Astrocyte (in vitro differentiated cells and primary cell): Measurements from ENCODE around the gene TRPM6. TPM values are rescaled to one million over a fixed set of nuclear protein-coding genes. Genes with fewer than 3 reads are reported as not detected.
A peak's percentile ranks its signal among the peaks of the same experiment; 100 is the strongest.

Experiments used
- DNase-seq: peaks from one replicate; pipeline ENCODE4 v3.0.0-alpha.2; 2010; ENCODE audit warnings: low read depth
- FAIRE-seq: peaks from 2 replicates; lab custom pipeline; 2011; peaks lifted over from hg19 to GRCh38; lab: Jason Lieb, UNC
- H2AFZ ChIP-seq: 2 replicates; pipeline ENCODE4 v1.6.0; 2012; ENCODE audit warnings: low read depth, low read length, inconsistent platforms
- H3K27ac ChIP-seq: 2 replicates; pipeline ENCODE4 v1.5.1; 2011; ENCODE audit warnings: low read depth, low read length, inconsistent platforms
- H3K27me3 ChIP-seq: 2 replicates; pipeline ENCODE4 v1.6.0; 2011; ENCODE audit warnings: low read length, inconsistent platforms; ENCODE audit not compliant: insufficient read depth
- H3K36me3 ChIP-seq: 2 replicates; pipeline ENCODE4 v1.5.1; 2011; ENCODE audit warnings: low read length, inconsistent platforms; ENCODE audit not compliant: insufficient read depth
- H3K4me1 ChIP-seq: 2 replicates; pipeline ENCODE4 v1.5.1; 2011; ENCODE audit warnings: low read length, inconsistent platforms; ENCODE audit not compliant: insufficient read depth
- H3K4me2 ChIP-seq: 2 replicates; pipeline ENCODE4 v1.6.0; 2012; ENCODE audit warnings: low read length, inconsistent platforms
- H3K4me3 ChIP-seq: 2 replicates; pipeline ENCODE4 v1.5.1; 2011; ENCODE audit warnings: low read depth, mild to moderate bottlenecking, low read length, inconsistent platforms; ENCODE audit not compliant: insufficient read depth
- H3K79me2 ChIP-seq: 2 replicates; pipeline ENCODE4 v1.6.0; 2012; ENCODE audit warnings: mild to moderate bottlenecking, low read length, inconsistent platforms; ENCODE audit not compliant: insufficient read depth
- H3K9ac ChIP-seq: 2 replicates; pipeline ENCODE4 v1.6.0; 2012; ENCODE audit warnings: mild to moderate bottlenecking, low read length, inconsistent platforms
- H3K9me3 ChIP-seq: 2 replicates; pipeline ENCODE4 v1.5.1; 2012; ENCODE audit warnings: low read depth, mild to moderate bottlenecking, low read length, inconsistent platforms; ENCODE audit not compliant: insufficient read depth
- H4K20me1 ChIP-seq: 2 replicates; pipeline ENCODE4 v1.6.0; 2012; ENCODE audit warnings: low read length, inconsistent platforms; ENCODE audit not compliant: insufficient read depth
- H3K27ac Mint-ChIP-seq: one replicate; pipeline ENCODE4 v1.8.0; 2021; ENCODE audit warnings: mild to moderate bottlenecking, mixed read lengths; ENCODE audit not compliant: unreplicated experiment
- H3K27me3 Mint-ChIP-seq: one replicate; pipeline ENCODE4 v1.8.0; 2021; ENCODE audit warnings: low read depth, mixed read lengths; ENCODE audit not compliant: unreplicated experiment
- H3K36me3 Mint-ChIP-seq: one replicate; pipeline ENCODE4 v1.8.0; 2021; ENCODE audit warnings: low read depth, mixed read lengths; ENCODE audit not compliant: unreplicated experiment
- H3K4me1 Mint-ChIP-seq: one replicate; pipeline ENCODE4 v1.8.0; 2021; ENCODE audit warnings: low read depth, mixed read lengths; ENCODE audit not compliant: unreplicated experiment
- H3K4me3 Mint-ChIP-seq: one replicate; pipeline ENCODE4 v1.8.0; 2021; ENCODE audit warnings: mild to moderate bottlenecking, moderate library complexity, mixed read lengths; ENCODE audit not compliant: unreplicated experiment
- H3K9me3 Mint-ChIP-seq: one replicate; pipeline ENCODE4 v1.8.0; 2021; ENCODE audit warnings: mild to moderate bottlenecking, mixed read lengths; ENCODE audit not compliant: unreplicated experiment
- CTCF ChIP-seq: IDR thresholded peaks from 2 replicates; pipeline ENCODE4 v1.5.1; 2011; ENCODE audit warnings: low read depth, mild to moderate bottlenecking, inconsistent platforms, low read length, moderate library complexity; ENCODE audit not compliant: insufficient read depth
- EZH2 ChIP-seq: IDR thresholded peaks from 2 replicates; pipeline ENCODE4 v1.6.1; 2012; ENCODE audit warnings: mild to moderate bottlenecking, low read length, inconsistent platforms; ENCODE audit not compliant: insufficient read depth
- total RNA-seq: library from RNA; stranded (reverse); gene quantifications from 2 replicates; pipeline ENCODE4 v1.2.1, GENCODE V29; 2021

Gene TRPM6
- total RNA-seq, 1 donor from 2014 or later: 0.27 TPM

- Histone ChIP-seq H3K27me3 (no peaks in the 10 kb centered on the region), H3K27ac (no peak overlapping the region)
- FAIRE-seq: no peak
Measured at GRCh38 chr9:74777136-74777879, 110.4 kb downstream of the TRPM6 start.

GRCh38 chr9:74775396-74775795, 112.3 kb downstream of the TRPM6 start:
- no peak for DNase-seq
- no peaks in the 10 kb centered on the region for H4K20me1 ChIP-seq
- H3K4me1 ChIP-seq: no peaks in the 10 kb centered on the region
- no peaks in the 10 kb centered on the region for H3K36me3 ChIP-seq
- no peak overlapping the region for H3K4me3 ChIP-seq
- no peak overlapping the region for H2AFZ ChIP-seq
- no peak for FAIRE-seq
- Mint-ChIP-seq H3K4me3 (no peak overlapping the region), H3K27me3 (no peaks in the 10 kb centered on the region), H3K27ac (no peak overlapping the region), H3K4me1 (peaks cover 5% of the 10 kb centered on the region), H3K9me3 (no peaks in the 10 kb centered on the region), H3K36me3 (no peaks in the 10 kb centered on the region)
- no peak overlapping the region for H3K9ac ChIP-seq
- no peaks in the 10 kb centered on the region for H3K79me2 ChIP-seq
- H3K9me3 ChIP-seq: no peaks in the 10 kb centered on the region
- H3K27ac ChIP-seq: no peak overlapping the region
- no peaks in the 10 kb centered on the region for H3K27me3 ChIP-seq
- H3K4me2 ChIP-seq: no peak overlapping the region
- TF ChIP-seq EZH2 (no peak), CTCF (no peak)

More at GRCh38 chr9:74777136-74777879, 110.4 kb downstream of the TRPM6 start:
- Mint-ChIP-seq H3K36me3 (no peaks in the 10 kb centered on the region), H3K4me3 (no peak overlapping the region), H3K27ac (no peak overlapping the region), H3K27me3 (no peaks in the 10 kb centered on the region), H3K4me1 (no peaks in the 10 kb centered on the region), H3K9me3 (no peaks in the 10 kb centered on the region)
- DNase-seq: peak; percentile 13
- Histone ChIP-seq H3K4me1 (no peaks in the 10 kb centered on the region), H2AFZ (no peak overlapping the region), H3K4me3 (no peak overlapping the region), H3K4me2 (no peak overlapping the region), H3K9me3 (no peaks in the 10 kb centered on the region), H4K20me1 (no peaks in the 10 kb centered on the region), H3K79me2 (no peaks in the 10 kb centered on the region), H3K9ac (no peak overlapping the region), H3K36me3 (no peaks in the 10 kb centered on the region)
- TF ChIP-seq CTCF (peak; percentile 78), EZH2 (no peak)

- H3K27me3 Mint-ChIP-seq: peaks cover 2% of the 10 kb centered on the region
- H3K27me3 ChIP-seq: no peaks in the 10 kb centered on the region
- TF ChIP-seq CTCF (peak; percentile 96), EZH2 (no peak)
- H3K36me3 Mint-ChIP-seq: no peaks in the 10 kb centered on the region
- no peaks in the 10 kb centered on the region for H3K79me2 ChIP-seq
- H3K27ac Mint-ChIP-seq: no peak overlapping the region
- H3K4me1 ChIP-seq: no peaks in the 10 kb centered on the region
- no peak overlapping the region for H3K4me3 ChIP-seq
- peaks cover 5% of the 10 kb centered on the region for H3K4me1 Mint-ChIP-seq
- FAIRE-seq (peak; percentile 82), DNase-seq (peak; percentile 42)
- no peaks in the 10 kb centered on the region for H3K9me3 Mint-ChIP-seq
- H3K27ac ChIP-seq: no peak overlapping the region
- no peak overlapping the region for H3K9ac ChIP-seq
- H3K9me3 ChIP-seq: no peaks in the 10 kb centered on the region
- no peak overlapping the region for H3K4me2 ChIP-seq
- no peak overlapping the region for H3K4me3 Mint-ChIP-seq
- H3K36me3 ChIP-seq: no peaks in the 10 kb centered on the region
- no peaks in the 10 kb centered on the region for H4K20me1 ChIP-seq
- no peak overlapping the region for H2AFZ ChIP-seq
Measured at GRCh38 chr9:74773886-74774479, 113.7 kb downstream of the TRPM6 start.
